Vagina (tissue), 2 donors: ENCODE results near the gene TBL1X.

Experiments
- CTCF ChIP-seq, 3 experiments: fragments of 450-650 bp in 2 of 3; fragments of 200-600 bp in 1 of 3; sonication (generic) in 1 of 3; IDR thresholded peaks; one replicate each; pipeline ENCODE4 v1.5.1; 2017 to 2019; ENCODE audit warnings: antibody characterized with exemption in 3 of 3, mild to moderate bottlenecking in 2 of 3, moderate library complexity in 2 of 3
- POLR2A ChIP-seq, 2 donors: fragments of 450-650 bp; IDR thresholded peaks; one replicate each; pipeline ENCODE4 v1.6.1; 2017; ENCODE audit warnings: antibody characterized with exemption in 2 of 2, mild to moderate bottlenecking in 2 of 2, moderate library complexity in 2 of 2
- POLR2AphosphoS5 ChIP-seq, 2 donors: sonication (generic); formaldehyde crosslinking; IDR thresholded peaks; one replicate each; pipeline ENCODE4 v1.9.0; 2017; ENCODE audit warnings: antibody characterized with exemption in 2 of 2, mild to moderate bottlenecking in 2 of 2, low read depth in 1 of 2; ENCODE audit not compliant: insufficient read depth in 1 of 2

GRCh38 chrX:9628779-9629493 lies 164.1 kb downstream of the TBL1X start:
- TF ChIP-seq POLR2A (IDR thresholded peaks at IDR 0.05) (no peak), CTCF (IDR thresholded peaks at IDR 0.05) (no peak), POLR2AphosphoS5 (IDR thresholded peaks at IDR 0.05; ENCODE audit: insufficient read depth in 1 of 2, low read depth in 1 of 2) (no peak)
